Ovary (tissue), 3 donors: Measurements from ENCODE around the gene COMMD9.

Experiments
- CTCF ChIP-seq, 3 donors: fragments of 450-650 bp in 2 of 3; fragments of 200-600 bp in 1 of 3; IDR thresholded peaks; one replicate each; pipeline versions ENCODE4 v1.5.1 to v1.8.0; 2016 to 2022; ENCODE audit warnings: antibody characterized with exemption in 3 of 3, mild to moderate bottlenecking in 1 of 3
- EP300 ChIP-seq: sonication (generic); formaldehyde crosslinking; IDR thresholded peaks from one replicate; pipeline ENCODE4 v1.6.1; 2017; ENCODE audit warnings: antibody characterized with exemption
- POLR2A ChIP-seq: fragments of 450-650 bp; IDR thresholded peaks from one replicate; pipeline ENCODE4 v1.6.1; 2017; ENCODE audit warnings: antibody characterized with exemption, mild to moderate bottlenecking, moderate library complexity
- donor health status: DM: no; HTN: no; CAD: no.

GRCh38 chr11:36227044-36227443, 62.2 kb downstream of the COMMD9 start:
- no peak for TF ChIP-seq POLR2A
- no peak for TF ChIP-seq CTCF (IDR thresholded peaks at IDR 0.05)
- TF ChIP-seq EP300: no peak
